ENCODE data around the gene DBET. TPM values are rescaled to one million over a fixed set of nuclear protein-coding genes. Genes with fewer than 3 reads are reported as not detected.
A peak's percentile ranks its signal among the peaks of the same experiment; 100 is the strongest.

Gene DBET
- total RNA-seq, 1 donor from 2014 or later: not detected

DNA sequence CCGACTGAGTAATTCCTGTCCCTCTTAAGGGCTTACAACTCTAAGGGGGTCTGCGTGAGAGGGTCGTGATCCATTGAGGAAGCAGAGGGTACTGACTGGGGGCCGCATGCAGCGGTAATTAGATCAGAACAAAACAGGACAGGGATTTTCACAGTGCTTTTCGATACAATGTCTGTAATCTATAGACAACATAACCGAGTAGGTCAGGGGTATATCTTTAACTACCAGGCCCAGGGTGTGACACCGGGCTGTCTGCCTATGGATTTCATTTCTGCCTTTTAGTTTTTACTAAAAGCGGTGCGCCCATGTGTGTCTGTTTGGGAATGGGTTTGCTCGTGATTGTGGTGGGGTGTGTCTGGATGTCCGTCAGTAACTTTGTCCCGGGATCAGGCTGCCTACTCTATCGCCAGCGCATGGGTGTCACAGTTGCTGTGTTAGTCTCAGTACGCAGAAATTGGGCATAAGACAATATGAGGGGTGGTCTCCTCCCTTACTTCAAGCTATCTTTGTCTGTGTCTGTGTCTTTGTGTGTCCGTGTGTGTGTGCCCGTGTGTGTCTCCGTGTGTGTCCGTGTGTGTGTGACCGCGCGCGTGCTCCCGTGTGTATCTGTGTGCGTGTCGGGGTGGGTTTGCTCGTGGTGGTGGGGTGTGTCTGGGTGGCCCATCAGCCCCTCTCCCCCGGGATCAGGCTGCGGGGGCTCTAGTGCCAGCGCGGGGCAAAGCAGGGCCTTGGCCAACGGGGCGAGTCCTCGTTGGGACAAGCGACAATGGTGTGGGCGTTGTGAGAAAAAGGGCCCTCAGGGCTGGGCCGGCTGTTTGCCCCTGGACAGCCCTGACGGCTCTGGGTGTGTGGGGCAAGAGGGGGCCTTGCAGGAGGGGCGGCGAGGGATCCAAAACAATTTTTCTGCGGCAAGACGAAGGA is 47.7 kb upstream of the DBET start:
- peak overlapping the region; percentile 67 for H3K4me2 ChIP-seq
- H3K27me3 ChIP-seq: peaks cover 91% of the 10 kb centered on the region

GRCh38 chr4:190017357-190018200 is 46.7 kb upstream of the DBET start:
- H3K9me3 ChIP-seq (ENCODE audit: low read depth): no peaks in the 10 kb centered on the region
- no peak overlapping the region for H2AFZ ChIP-seq (replicated peaks)
- no peak overlapping the region for H3K4me3 Mint-ChIP-seq
- peaks cover 94% of the 10 kb centered on the region for H3K27me3 ChIP-seq
- H3K4me1 Mint-ChIP-seq: no peaks in the 10 kb centered on the region
- H3K4me1 ChIP-seq: no peaks in the 10 kb centered on the region
- TF ChIP-seq EZH2 (IDR thresholded peaks at IDR 0.05) (peak; percentile 59), CTCF (IDR thresholded peaks at IDR 0.05) (no peak), EZH2phosphoT487 (IDR thresholded peaks at IDR 0.05) (peak; percentile 40)
- no peaks in the 10 kb centered on the region for H4K20me1 ChIP-seq (ENCODE audit: low read depth)
- peak overlapping the region; percentile 34 for H3K4me3 ChIP-seq
- H3F3A ChIP-seq (ENCODE audit: low read depth): no peaks in the 10 kb centered on the region
- peaks cover 61% of the 10 kb centered on the region for H3K9me3 Mint-ChIP-seq
- DNase-seq (ENCODE audit: low spot score): peak; percentile 39
- H3K27ac ChIP-seq: no peak overlapping the region
- H3K27ac Mint-ChIP-seq: no peak overlapping the region
- H3K36me3 ChIP-seq: no peaks in the 10 kb centered on the region
- H3K27me3 Mint-ChIP-seq (ENCODE audit: insufficient read depth, low read depth): peaks cover 9% of the 10 kb centered on the region
- H3K4me2 ChIP-seq: peak overlapping the region; percentile 67
- H3K36me3 Mint-ChIP-seq: no peaks in the 10 kb centered on the region
- H3K9ac ChIP-seq: no peak overlapping the region
- no peaks in the 10 kb centered on the region for H3K79me2 ChIP-seq (ENCODE audit: low read depth)

More for the DNA sequence above, 47.7 kb upstream of the DBET start:
- Histone ChIP-seq H3K9me3 (ENCODE audit: low read depth) (no peaks in the 10 kb centered on the region), H3K9ac (no peak overlapping the region), H4K20me1 (ENCODE audit: low read depth) (no peaks in the 10 kb centered on the region), H3K36me3 (no peaks in the 10 kb centered on the region), H3K4me1 (no peaks in the 10 kb centered on the region), H3K4me3 (peak overlapping the region; percentile 34), H3K79me2 (ENCODE audit: low read depth) (no peaks in the 10 kb centered on the region), H2AFZ (replicated peaks) (no peak overlapping the region), H3F3A (ENCODE audit: low read depth) (no peaks in the 10 kb centered on the region), H3K27ac (no peak overlapping the region)
- H3K4me1 Mint-ChIP-seq: no peaks in the 10 kb centered on the region
- H3K36me3 Mint-ChIP-seq: no peaks in the 10 kb centered on the region
- peak; percentile 2 for DNase-seq (ENCODE audit: low spot score)
- peaks cover 64% of the 10 kb centered on the region for H3K9me3 Mint-ChIP-seq
- peaks cover 9% of the 10 kb centered on the region for H3K27me3 Mint-ChIP-seq (ENCODE audit: insufficient read depth, low read depth)
- no peak overlapping the region for H3K27ac Mint-ChIP-seq
- TF ChIP-seq EZH2phosphoT487 (IDR thresholded peaks at IDR 0.05) (no peak), EZH2 (IDR thresholded peaks at IDR 0.05) (peak; percentile 34), CTCF (IDR thresholded peaks at IDR 0.05) (no peak)
- no peak overlapping the region for H3K4me3 Mint-ChIP-seq

DNA sequence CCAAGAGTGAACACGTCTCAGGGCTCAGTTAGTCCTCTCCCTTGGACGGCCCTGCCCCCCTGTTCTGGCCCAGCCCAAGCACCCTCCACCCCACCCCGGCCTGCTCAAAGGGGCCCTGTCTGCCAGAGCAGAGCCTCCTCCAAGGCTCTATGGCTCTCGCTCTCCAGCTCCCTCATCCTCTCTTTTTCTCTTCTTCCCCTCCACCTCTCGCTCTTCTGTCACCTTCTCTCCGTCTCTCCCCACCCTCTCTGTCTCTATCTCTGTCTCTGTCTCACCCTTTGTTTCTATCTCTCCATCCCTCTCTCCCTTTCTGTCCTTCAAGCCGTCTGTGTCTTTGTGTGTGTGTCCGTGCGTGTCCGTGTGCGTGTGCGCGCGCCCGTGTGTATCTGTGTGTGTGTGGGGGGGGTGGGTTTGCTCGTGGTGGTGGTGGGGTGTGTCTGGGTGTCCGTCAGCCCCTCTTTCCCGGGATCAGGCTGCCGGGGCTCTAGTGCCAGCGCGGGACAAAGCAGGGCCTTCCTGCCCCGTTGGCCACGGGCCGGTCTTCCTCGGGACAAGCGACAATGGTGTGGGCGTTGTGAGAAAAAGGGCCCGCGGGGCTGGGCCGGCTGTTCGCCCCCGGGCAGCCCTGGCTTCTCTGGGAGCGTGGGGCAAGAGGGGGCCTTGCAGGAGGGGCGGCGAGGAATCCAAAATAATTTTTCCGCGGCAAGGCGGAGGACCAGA is 45.9 kb upstream of the DBET start:
- H3K9me3 ChIP-seq (ENCODE audit: low read depth): no peaks in the 10 kb centered on the region
- Mint-ChIP-seq H3K4me3 (no peak overlapping the region), H3K27ac (no peak overlapping the region), H3K4me1 (no peaks in the 10 kb centered on the region), H3K9me3 (peaks cover 58% of the 10 kb centered on the region), H3K27me3 (ENCODE audit: insufficient read depth, low read depth) (peaks cover 9% of the 10 kb centered on the region), H3K36me3 (no peaks in the 10 kb centered on the region)
- H2AFZ ChIP-seq (replicated peaks): no peak overlapping the region
- no peaks in the 10 kb centered on the region for H3K79me2 ChIP-seq (ENCODE audit: low read depth)
- H3K4me2 ChIP-seq: peak overlapping the region; percentile 35
- no peaks in the 10 kb centered on the region for H3K4me1 ChIP-seq
- peaks cover 91% of the 10 kb centered on the region for H3K27me3 ChIP-seq
- no peaks in the 10 kb centered on the region for H3K36me3 ChIP-seq
- DNase-seq (ENCODE audit: low spot score): no peak
- H3K27ac ChIP-seq: no peak overlapping the region
- TF ChIP-seq EZH2phosphoT487 (IDR thresholded peaks at IDR 0.05): no peak
- TF ChIP-seq CTCF (IDR thresholded peaks at IDR 0.05): no peak
- no peak for TF ChIP-seq EZH2 (IDR thresholded peaks at IDR 0.05)
- H4K20me1 ChIP-seq (ENCODE audit: low read depth): no peaks in the 10 kb centered on the region
- H3F3A ChIP-seq (ENCODE audit: low read depth): no peaks in the 10 kb centered on the region
- H3K4me3 ChIP-seq: peak overlapping the region; percentile 9
- H3K9ac ChIP-seq: no peak overlapping the region

All from neural progenitor cell (in vitro differentiated cells).